HEK293 (cell line): ENCODE measurements around the gene ALMS1.

Experiments
- CTCF ChIA-PET: fragments of 350-600 bp; formaldehyde crosslinking; extraction: SDS; loops from one replicate; lab custom pipeline; 2021; ENCODE audit warnings: antibody characterized with exemption; lab: Yijun Ruan, JAX
- POLR2A ChIA-PET: fragments of 300-600 bp; formaldehyde crosslinking; extraction: SDS; loops from one replicate; lab custom pipeline; 2020; ENCODE audit warnings: antibody characterized with exemption, inconsistent platforms; lab: Yijun Ruan, JAX
- H3K27ac ChIP-seq: fragments of 200-500 bp; sonication (Bioruptor generic); 2 replicates; pipeline ENCODE4 v1.5.1; 2014; ENCODE audit warnings: low read depth, low read length, control low read depth, inconsistent platforms; ENCODE audit errors: extremely low read depth
- H3K36me3 ChIP-seq, 2 experiments: fragments of 200-500 bp in 1 of 2; sonication (Bioruptor generic) in 1 of 2; 1 replicate in 1 of 2; 2 replicates in 1 of 2; pipeline ENCODE4 v1.5.1; 2014 to 2017; ENCODE audit warnings: inconsistent platforms in 2 of 2, low read length in 2 of 2; ENCODE audit not compliant: control insufficient read depth in 2 of 2, insufficient read depth in 1 of 2
- H3K4me1 ChIP-seq: fragments of 200-500 bp; sonication (Bioruptor generic); 2 replicates; pipeline ENCODE4 v1.5.1; 2014; ENCODE audit warnings: mild to moderate bottlenecking, low read length, inconsistent platforms; ENCODE audit not compliant: control insufficient read depth, insufficient read depth
- H3K4me3 ChIP-seq: 2 replicates; pipeline ENCODE4 v1.5.1; 2011; ENCODE audit warnings: low read depth, mild to moderate bottlenecking, control low read depth, low read length, moderate library complexity
- H3K9me3 ChIP-seq: fragments of 200-500 bp; sonication (Bioruptor generic); 2 replicates; pipeline ENCODE4 v1.5.1; 2014; ENCODE audit warnings: low read depth, low read length, inconsistent platforms; ENCODE audit not compliant: control insufficient read depth, insufficient read depth
- BCL11B ChIP-seq: fragments of 450-650 bp; formaldehyde crosslinking; IDR thresholded peaks from 2 replicates; pipeline ENCODE4 v1.5.1; 2016; ENCODE audit warnings: low read depth, missing biosample characterization, missing genetic modification characterization
- TCF7L2 ChIP-seq: IDR thresholded peaks from 2 replicates; pipeline ENCODE4 v1.6.1; 2011; ENCODE audit warnings: low read depth, mild to moderate bottlenecking, inconsistent platforms, low read length, moderate library complexity, borderline replicate concordance
- ZFP37 ChIP-seq: fragments of 450-650 bp; formaldehyde crosslinking; IDR thresholded peaks from 2 replicates; pipeline ENCODE4 v1.5.1; 2016; ENCODE audit warnings: missing biosample characterization, missing genetic modification characterization
- ZNF140 ChIP-seq: fragments of 450-650 bp; formaldehyde crosslinking; IDR thresholded peaks from 2 replicates; pipeline ENCODE4 v1.5.1; 2016; ENCODE audit warnings: missing biosample characterization, missing genetic modification characterization
- ZNF157 ChIP-seq: fragments of 450-650 bp; formaldehyde crosslinking; IDR thresholded peaks from 2 replicates; pipeline ENCODE4 v1.5.1; 2016; ENCODE audit warnings: missing biosample characterization, missing genetic modification characterization
- ZNF335 ChIP-seq: fragments of 450-650 bp; formaldehyde crosslinking; conservative IDR thresholded peaks from 2 replicates; pipeline ENCODE4 v1.5.1; 2016; ENCODE audit warnings: missing biosample characterization, missing genetic modification characterization
- ZNF670 ChIP-seq: fragments of 450-650 bp; formaldehyde crosslinking; IDR thresholded peaks from 2 replicates; pipeline ENCODE4 v1.5.1; 2016; ENCODE audit warnings: missing biosample characterization, missing genetic modification characterization, low read depth
- ZNF791 ChIP-seq: fragments of 450-650 bp; formaldehyde crosslinking; IDR thresholded peaks from 2 replicates; pipeline ENCODE4 v1.5.1; 2016; ENCODE audit warnings: missing biosample characterization, missing genetic modification characterization
- TF ChIP-seq, protein P1 (sequence below): fragments of 450-650 bp; formaldehyde crosslinking; IDR thresholded peaks from 2 replicates; pipeline ENCODE4 v1.5.1; 2017; ENCODE audit warnings: missing biosample characterization, missing genetic modification characterization
- TF ChIP-seq, protein P2 (sequence below): fragments of 450-650 bp; formaldehyde crosslinking; IDR thresholded peaks from 2 replicates; pipeline ENCODE4 v1.5.1; 2016; ENCODE audit warnings: missing biosample characterization, missing genetic modification characterization
- TF ChIP-seq, protein P3 (sequence below): fragments of 450-650 bp; formaldehyde crosslinking; IDR thresholded peaks from 2 replicates; pipeline ENCODE4 v1.5.1; 2016; ENCODE audit warnings: missing biosample characterization, missing genetic modification characterization
- TF ChIP-seq, protein P4 (sequence below): fragments of 450-650 bp; formaldehyde crosslinking; IDR thresholded peaks from 2 replicates; pipeline ENCODE4 v1.5.1; 2016; ENCODE audit warnings: missing biosample characterization, missing genetic modification characterization
- TF ChIP-seq, protein P5 (sequence below): fragments of 450-650 bp; formaldehyde crosslinking; IDR thresholded peaks from 2 replicates; pipeline ENCODE4 v1.5.1; 2016; ENCODE audit warnings: missing biosample characterization, missing genetic modification characterization, borderline replicate concordance

The ALMS1 gene

DNA sequence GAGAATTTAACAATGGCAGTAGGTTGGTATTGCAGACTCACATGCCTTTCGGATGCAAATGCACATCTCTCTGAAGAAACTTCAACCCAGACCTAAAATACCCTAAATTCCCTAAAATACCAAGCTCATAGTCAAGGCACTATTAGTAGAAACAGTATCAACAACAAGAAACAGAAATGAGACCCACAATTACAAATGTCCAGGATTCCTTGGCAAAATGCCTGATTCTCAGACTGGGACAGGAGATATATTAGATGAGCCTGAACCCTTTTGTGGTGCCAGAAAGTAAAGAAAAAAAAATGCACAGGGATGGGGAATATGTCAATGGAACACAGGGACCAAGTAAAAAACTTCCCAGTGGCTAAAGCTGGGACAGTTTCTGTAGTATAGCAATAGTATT, 179.3 kb downstream of the ALMS1 start:
- POLR2A ChIA-PET = no interaction called here
- Histone ChIP-seq H3K36me3 (peaks cover 0 to 9% of the 10 kb centered on the region in 2 experiments; a peak in 2 of 3 replicates), H3K4me1 (no peaks in the 10 kb centered on the region), H3K9me3 (no peaks in the 10 kb centered on the region), H3K27ac (no peak overlapping the region), H3K4me3 (no peak overlapping the region)
- CTCF ChIA-PET = no interaction called here
- TF ChIP-seq, protein P1, sequence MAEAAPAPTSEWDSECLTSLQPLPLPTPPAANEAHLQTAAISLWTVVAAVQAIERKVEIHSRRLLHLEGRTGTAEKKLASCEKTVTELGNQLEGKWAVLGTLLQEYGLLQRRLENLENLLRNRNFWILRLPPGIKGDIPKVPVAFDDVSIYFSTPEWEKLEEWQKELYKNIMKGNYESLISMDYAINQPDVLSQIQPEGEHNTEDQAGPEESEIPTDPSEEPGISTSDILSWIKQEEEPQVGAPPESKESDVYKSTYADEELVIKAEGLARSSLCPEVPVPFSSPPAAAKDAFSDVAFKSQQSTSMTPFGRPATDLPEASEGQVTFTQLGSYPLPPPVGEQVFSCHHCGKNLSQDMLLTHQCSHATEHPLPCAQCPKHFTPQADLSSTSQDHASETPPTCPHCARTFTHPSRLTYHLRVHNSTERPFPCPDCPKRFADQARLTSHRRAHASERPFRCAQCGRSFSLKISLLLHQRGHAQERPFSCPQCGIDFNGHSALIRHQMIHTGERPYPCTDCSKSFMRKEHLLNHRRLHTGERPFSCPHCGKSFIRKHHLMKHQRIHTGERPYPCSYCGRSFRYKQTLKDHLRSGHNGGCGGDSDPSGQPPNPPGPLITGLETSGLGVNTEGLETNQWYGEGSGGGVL (tag by site-specific recombination) = no peak
- no peak for TF ChIP-seq ZNF791
- TF ChIP-seq, protein P2, sequence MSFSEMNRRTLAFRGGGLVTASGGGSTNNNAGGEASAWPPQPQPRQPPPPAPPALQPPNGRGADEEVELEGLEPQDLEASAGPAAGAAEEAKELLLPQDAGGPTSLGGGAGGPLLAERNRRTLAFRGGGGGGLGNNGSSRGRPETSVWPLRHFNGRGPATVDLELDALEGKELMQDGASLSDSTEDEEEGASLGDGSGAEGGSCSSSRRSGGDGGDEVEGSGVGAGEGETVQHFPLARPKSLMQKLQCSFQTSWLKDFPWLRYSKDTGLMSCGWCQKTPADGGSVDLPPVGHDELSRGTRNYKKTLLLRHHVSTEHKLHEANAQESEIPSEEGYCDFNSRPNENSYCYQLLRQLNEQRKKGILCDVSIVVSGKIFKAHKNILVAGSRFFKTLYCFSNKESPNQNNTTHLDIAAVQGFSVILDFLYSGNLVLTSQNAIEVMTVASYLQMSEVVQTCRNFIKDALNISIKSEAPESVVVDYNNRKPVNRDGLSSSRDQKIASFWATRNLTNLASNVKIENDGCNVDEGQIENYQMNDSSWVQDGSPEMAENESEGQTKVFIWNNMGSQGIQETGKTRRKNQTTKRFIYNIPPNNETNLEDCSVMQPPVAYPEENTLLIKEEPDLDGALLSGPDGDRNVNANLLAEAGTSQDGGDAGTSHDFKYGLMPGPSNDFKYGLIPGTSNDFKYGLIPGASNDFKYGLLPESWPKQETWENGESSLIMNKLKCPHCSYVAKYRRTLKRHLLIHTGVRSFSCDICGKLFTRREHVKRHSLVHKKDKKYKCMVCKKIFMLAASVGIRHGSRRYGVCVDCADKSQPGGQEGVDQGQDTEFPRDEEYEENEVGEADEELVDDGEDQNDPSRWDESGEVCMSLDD (tag by site-specific recombination) = no peak
- TF ChIP-seq, protein P3, sequence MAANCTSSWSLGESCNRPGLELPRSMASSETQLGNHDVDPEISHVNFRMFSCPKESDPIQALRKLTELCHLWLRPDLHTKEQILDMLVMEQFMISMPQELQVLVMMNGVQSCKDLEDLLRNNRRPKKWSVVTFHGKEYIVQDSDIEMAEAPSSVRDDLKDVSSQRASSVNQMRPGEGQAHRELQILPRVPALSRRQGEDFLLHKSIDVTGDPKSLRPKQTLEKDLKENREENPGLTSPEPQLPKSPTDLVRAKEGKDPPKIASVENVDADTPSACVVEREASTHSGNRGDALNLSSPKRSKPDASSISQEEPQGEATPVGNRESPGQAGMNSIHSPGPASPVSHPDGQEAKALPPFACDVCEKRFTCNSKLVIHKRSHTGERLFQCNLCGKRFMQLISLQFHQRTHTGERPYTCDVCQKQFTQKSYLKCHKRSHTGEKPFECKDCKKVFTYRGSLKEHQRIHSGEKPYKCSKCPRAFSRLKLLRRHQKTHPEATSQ (tag by site-specific recombination) = no peak
- TF ChIP-seq ZNF140 (tag by site-specific recombination) = no peak
- TF ChIP-seq, protein P4, sequence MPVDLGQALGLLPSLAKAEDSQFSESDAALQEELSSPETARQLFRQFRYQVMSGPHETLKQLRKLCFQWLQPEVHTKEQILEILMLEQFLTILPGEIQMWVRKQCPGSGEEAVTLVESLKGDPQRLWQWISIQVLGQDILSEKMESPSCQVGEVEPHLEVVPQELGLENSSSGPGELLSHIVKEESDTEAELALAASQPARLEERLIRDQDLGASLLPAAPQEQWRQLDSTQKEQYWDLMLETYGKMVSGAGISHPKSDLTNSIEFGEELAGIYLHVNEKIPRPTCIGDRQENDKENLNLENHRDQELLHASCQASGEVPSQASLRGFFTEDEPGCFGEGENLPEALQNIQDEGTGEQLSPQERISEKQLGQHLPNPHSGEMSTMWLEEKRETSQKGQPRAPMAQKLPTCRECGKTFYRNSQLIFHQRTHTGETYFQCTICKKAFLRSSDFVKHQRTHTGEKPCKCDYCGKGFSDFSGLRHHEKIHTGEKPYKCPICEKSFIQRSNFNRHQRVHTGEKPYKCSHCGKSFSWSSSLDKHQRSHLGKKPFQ = no peak
- TF ChIP-seq TCF7L2 = no peak
- TF ChIP-seq ZNF335 (tag by site-specific recombination) = no peak

DNA sequence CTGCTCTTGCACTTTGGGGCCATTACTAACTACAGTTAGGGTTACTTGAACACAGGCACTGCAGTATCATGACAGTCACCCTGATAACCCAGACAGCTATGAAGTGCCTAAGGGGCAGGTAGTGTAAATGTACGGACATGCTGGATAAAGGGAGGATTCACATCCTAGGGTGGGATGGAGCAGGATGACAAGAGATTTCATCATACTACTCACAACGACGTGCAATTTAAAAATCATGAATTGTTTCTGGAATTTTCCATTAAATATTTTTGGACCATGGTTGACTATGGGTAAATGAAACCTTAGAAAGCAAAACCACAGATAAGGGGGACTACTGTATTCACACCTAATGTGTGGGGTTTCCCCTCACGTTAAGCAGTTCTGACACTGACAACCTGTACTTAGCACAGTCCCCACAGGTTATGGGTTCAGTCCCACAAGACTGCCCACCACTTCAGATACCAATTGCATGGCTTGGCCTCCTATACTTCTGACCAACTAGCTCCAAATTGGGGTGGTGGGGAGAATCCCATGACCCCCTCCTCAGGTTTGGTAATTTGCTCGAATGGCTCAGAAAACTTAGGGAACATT, 180.7 kb downstream of the ALMS1 start:
- TF ChIP-seq ZNF670 (tag by site-specific recombination) (no peak), BCL11B (tag by site-specific recombination) (no peak), ZNF157 (tag by site-specific recombination) (no peak), ZFP37 (tag by site-specific recombination) (no peak)
- TF ChIP-seq, protein P5, sequence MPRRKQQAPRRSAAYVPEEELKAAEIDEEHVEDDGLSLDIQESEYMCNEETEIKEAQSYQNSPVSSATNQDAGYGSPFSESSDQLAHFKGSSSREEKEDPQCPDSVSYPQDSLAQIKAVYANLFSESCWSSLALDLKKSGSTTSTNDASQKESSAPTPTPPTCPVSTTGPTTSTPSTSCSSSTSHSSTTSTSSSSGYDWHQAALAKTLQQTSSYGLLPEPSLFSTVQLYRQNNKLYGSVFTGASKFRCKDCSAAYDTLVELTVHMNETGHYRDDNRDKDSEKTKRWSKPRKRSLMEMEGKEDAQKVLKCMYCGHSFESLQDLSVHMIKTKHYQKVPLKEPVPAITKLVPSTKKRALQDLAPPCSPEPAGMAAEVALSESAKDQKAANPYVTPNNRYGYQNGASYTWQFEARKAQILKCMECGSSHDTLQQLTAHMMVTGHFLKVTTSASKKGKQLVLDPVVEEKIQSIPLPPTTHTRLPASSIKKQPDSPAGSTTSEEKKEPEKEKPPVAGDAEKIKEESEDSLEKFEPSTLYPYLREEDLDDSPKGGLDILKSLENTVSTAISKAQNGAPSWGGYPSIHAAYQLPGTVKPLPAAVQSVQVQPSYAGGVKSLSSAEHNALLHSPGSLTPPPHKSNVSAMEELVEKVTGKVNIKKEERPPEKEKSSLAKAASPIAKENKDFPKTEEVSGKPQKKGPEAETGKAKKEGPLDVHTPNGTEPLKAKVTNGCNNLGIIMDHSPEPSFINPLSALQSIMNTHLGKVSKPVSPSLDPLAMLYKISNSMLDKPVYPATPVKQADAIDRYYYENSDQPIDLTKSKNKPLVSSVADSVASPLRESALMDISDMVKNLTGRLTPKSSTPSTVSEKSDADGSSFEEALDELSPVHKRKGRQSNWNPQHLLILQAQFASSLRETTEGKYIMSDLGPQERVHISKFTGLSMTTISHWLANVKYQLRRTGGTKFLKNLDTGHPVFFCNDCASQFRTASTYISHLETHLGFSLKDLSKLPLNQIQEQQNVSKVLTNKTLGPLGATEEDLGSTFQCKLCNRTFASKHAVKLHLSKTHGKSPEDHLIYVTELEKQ = no peak
- TF ChIP-seq, all 188 proteins: peak for 0
- Histone ChIP-seq H3K36me3 (no peaks in the 10 kb centered on the region; a peak in 1 of 3 replicates), H3K4me1 (no peaks in the 10 kb centered on the region), H3K4me3 (no peak overlapping the region), H3K9me3 (no peaks in the 10 kb centered on the region), H3K27ac (no peak overlapping the region)
- CTCF ChIA-PET = no interaction called here
- POLR2A ChIA-PET = no interaction called here
